ENCODE results near the gene CHRNA5. TPM values are rescaled to one million over a fixed set of nuclear protein-coding genes. Genes with fewer than 3 reads are reported as not detected.

The CHRNA5 gene
- total RNA-seq, 4 donors from 2014 or later = 0.84 to 3.0 (median 1.3) TPM

GRCh38 chr15:78627348-78627747 is 62.0 kb downstream of the CHRNA5 start:
- no peak for TF ChIP-seq POLR2A (IDR thresholded peaks at IDR 0.05)
- no peak for TF ChIP-seq CTCF (IDR thresholded peaks at IDR 0.05)
- TF ChIP-seq EP300 (IDR thresholded peaks at IDR 0.05) = no peak
- no peak overlapping the region for H3K4me3 ChIP-seq
- 58 to 62% methylated on average over 8 of the region's 8 CpGs for WGBS, 2 donors
- DNase-seq (ENCODE audit: low spot score in 2 of 2) = no peak
- H3K4me1 ChIP-seq = no peaks in the 10 kb centered on the region
- H3K27me3 ChIP-seq = peaks cover 0 to 37% of the 10 kb centered on the region in 2 donors
- H3K27ac ChIP-seq = no peak overlapping the region
- H3K9me3 ChIP-seq = no peaks in the 10 kb centered on the region
- H3K36me3 ChIP-seq = no peaks in the 10 kb centered on the region

GRCh38 chr15:78628227-78628626 is 62.9 kb downstream of the CHRNA5 start:
- Histone ChIP-seq H3K27ac (no peak overlapping the region), H3K27me3 (peaks cover 0 to 29% of the 10 kb centered on the region in 2 donors), H3K9me3 (peaks cover 0 to 6% (median 2%) of the 10 kb centered on the region in 4 donors), H3K4me3 (no peak overlapping the region), H3K36me3 (no peaks in the 10 kb centered on the region), H3K4me1 (no peaks in the 10 kb centered on the region)
- no peak for DNase-seq (ENCODE audit: low spot score in 2 of 2)
- TF ChIP-seq CTCF (IDR thresholded peaks at IDR 0.05) = no peak
- 71 to 73% methylated on average over 6 of the region's 6 CpGs for WGBS, 2 donors

- Histone ChIP-seq H3K4me3 (no peak overlapping the region), H3K36me3 (no peaks in the 10 kb centered on the region), H3K4me1 (no peaks in the 10 kb centered on the region), H3K27ac (no peak overlapping the region), H3K27me3 (peaks cover 0 to 22% of the 10 kb centered on the region in 2 donors), H3K9me3 (peaks cover 0 to 16% (median 4%) of the 10 kb centered on the region in 4 donors)
- no peak for DNase-seq (ENCODE audit: low spot score in 2 of 2)
- TF ChIP-seq POLR2A (IDR thresholded peaks at IDR 0.05) (no peak), CTCF (IDR thresholded peaks at IDR 0.05) (no peak), EP300 (IDR thresholded peaks at IDR 0.05) (no peak)
- WGBS, 2 donors = 89 to 91% methylated on average over 29 of the region's 29 CpGs
These were observed 63.9 kb downstream of the CHRNA5 start for GRCh38 chr15:78629031-78629715.

- DNase-seq (ENCODE audit: low spot score in 2 of 2) = no peak
- Histone ChIP-seq H3K27me3 (peaks cover 0 to 17% of the 10 kb centered on the region in 2 donors), H3K36me3 (no peaks in the 10 kb centered on the region), H3K4me1 (no peaks in the 10 kb centered on the region), H3K27ac (no peak overlapping the region), H3K9me3 (peaks cover 0 to 18% (median 4%) of the 10 kb centered on the region in 4 donors), H3K4me3 (no peak overlapping the region)
- TF ChIP-seq POLR2A (IDR thresholded peaks at IDR 0.05) (no peak), EP300 (IDR thresholded peaks at IDR 0.05) (no peak), CTCF (IDR thresholded peaks at IDR 0.05) (no peak)
- 87 to 92% methylated on average over 12 of the region's 12 CpGs for WGBS, 2 donors
These were observed 64.4 kb downstream of the CHRNA5 start for GRCh38 chr15:78629716-78630065.

- peaks cover 0 to 18% (median 4%) of the 10 kb centered on the region in 4 donors for H3K9me3 ChIP-seq
- TF ChIP-seq CTCF (IDR thresholded peaks at IDR 0.05) = no peak
- no peak for TF ChIP-seq POLR2A (IDR thresholded peaks at IDR 0.05)
- no peak for TF ChIP-seq EP300 (IDR thresholded peaks at IDR 0.05)
These were observed 65.7 kb downstream of the CHRNA5 start for GRCh38 chr15:78630886-78631633.

More at GRCh38 chr15:78630886-78631633, 65.7 kb downstream of the CHRNA5 start:
- no peak for DNase-seq (ENCODE audit: low spot score in 2 of 2)
- Histone ChIP-seq H3K27me3 (peaks cover 0 to 17% of the 10 kb centered on the region in 2 donors), H3K36me3 (no peaks in the 10 kb centered on the region), H3K4me1 (no peaks in the 10 kb centered on the region), H3K27ac (no peak overlapping the region), H3K4me3 (no peak overlapping the region)
- 66 to 79% methylated on average over 3 to 8 of the region's 9 CpGs for WGBS, 2 donors
